H9 (cell line): Measurements from ENCODE around the gene PAPOLA. TPM values are rescaled to one million over a fixed set of nuclear protein-coding genes. Genes with fewer than 3 reads are reported as not detected.
A peak's percentile ranks its signal among the peaks of the same experiment; 100 is the strongest.

Source experiments
- DNase-seq: peaks from one replicate; pipeline ENCODE4 v3.0.0-alpha.2; 2017
- H2AFZ ChIP-seq: one replicate; pipeline ENCODE4 v1.6.1; 2013; ENCODE audit warnings: mild to moderate bottlenecking, low read length, control low read depth, moderate library complexity
- H2AK5ac ChIP-seq: 2 replicates; pipeline ENCODE4 v1.6.1; 2013; ENCODE audit warnings: low read length, control low read depth, mixed read lengths; ENCODE audit not compliant: insufficient read length
- H2BK120ac ChIP-seq: one replicate; pipeline ENCODE4 v1.6.1; 2013; ENCODE audit warnings: low read depth, mild to moderate bottlenecking, low read length, control low read depth, inconsistent platforms; ENCODE audit not compliant: poor library complexity, severe bottlenecking
- H2BK12ac ChIP-seq: 2 replicates; pipeline ENCODE4 v1.6.1; 2013; ENCODE audit warnings: low read length, control low read depth, mixed read lengths, low read depth; ENCODE audit not compliant: insufficient read length
- H2BK15ac ChIP-seq: 2 replicates; pipeline ENCODE4 v1.6.1; 2013; ENCODE audit warnings: low read depth, low read length, control low read depth
- H2BK20ac ChIP-seq: one replicate; pipeline ENCODE4 v1.6.1; 2013; ENCODE audit warnings: low read depth, mild to moderate bottlenecking, low read length, control low read depth, inconsistent platforms; ENCODE audit not compliant: poor library complexity, severe bottlenecking
- H2BK5ac ChIP-seq: 2 replicates; pipeline ENCODE4 v1.6.1; 2013; ENCODE audit warnings: low read length, control low read depth, mixed read lengths; ENCODE audit not compliant: insufficient read length
- H3K14ac ChIP-seq: 2 replicates; pipeline ENCODE4 v1.6.1; 2013; ENCODE audit warnings: low read length, control low read depth; ENCODE audit not compliant: insufficient read depth
- H3K18ac ChIP-seq: 2 replicates; pipeline ENCODE4 v1.6.1; 2013; ENCODE audit warnings: low read depth, mild to moderate bottlenecking, mixed read lengths, low read length, control low read depth; ENCODE audit not compliant: insufficient read length
- H3K23ac ChIP-seq: 2 replicates; pipeline ENCODE4 v1.6.1; 2013; ENCODE audit warnings: low read length, control low read depth, mixed read lengths, low read depth; ENCODE audit not compliant: insufficient read length
- H3K23me2 ChIP-seq: 2 replicates; pipeline ENCODE4 v1.6.1; 2013; ENCODE audit warnings: low read depth, mild to moderate bottlenecking, mixed read lengths, low read length, control low read depth; ENCODE audit not compliant: insufficient read length, poor library complexity, severe bottlenecking
- H3K27ac ChIP-seq: 2 replicates; pipeline ENCODE4 v1.5.1; 2013; ENCODE audit warnings: low read length, control low read depth, mixed read lengths, low read depth; ENCODE audit not compliant: insufficient read length
- H3K27me3 ChIP-seq: 2 replicates; pipeline ENCODE4 v1.6.1; 2013; ENCODE audit warnings: low read length, control low read depth, inconsistent platforms; ENCODE audit not compliant: insufficient read depth
- H3K4ac ChIP-seq: 2 replicates; pipeline ENCODE4 v1.6.1; 2013; ENCODE audit warnings: low read depth, mild to moderate bottlenecking, control low read depth, inconsistent platforms, low read length, moderate library complexity
- H3K4me1 ChIP-seq: 2 replicates; pipeline ENCODE4 v1.6.1; 2013; ENCODE audit warnings: low read length, control low read depth, inconsistent platforms; ENCODE audit not compliant: insufficient read depth
- H3K4me2 ChIP-seq: 2 replicates; pipeline ENCODE4 v1.6.1; 2013; ENCODE audit warnings: low read length, control low read depth, mixed read lengths; ENCODE audit not compliant: insufficient read length, insufficient read depth
- H3K56ac ChIP-seq: 2 replicates; pipeline ENCODE4 v1.6.1; 2013; ENCODE audit warnings: low read depth, mild to moderate bottlenecking, mixed read lengths, low read length, control low read depth; ENCODE audit not compliant: insufficient read length
- H3K79me1 ChIP-seq: 2 replicates; pipeline ENCODE4 v1.6.1; 2013; ENCODE audit warnings: low read depth, mild to moderate bottlenecking, moderate library complexity, low read length, control low read depth, inconsistent platforms; ENCODE audit not compliant: insufficient read depth, poor library complexity, severe bottlenecking
- H3K79me2 ChIP-seq: 2 replicates; pipeline ENCODE4 v1.6.1; 2013; ENCODE audit warnings: low read length, control low read depth, inconsistent platforms; ENCODE audit not compliant: insufficient read depth
- H3K9ac ChIP-seq: 2 replicates; pipeline ENCODE4 v1.6.1; 2013; ENCODE audit warnings: low read length, control low read depth, mixed read lengths; ENCODE audit not compliant: insufficient read length; ENCODE audit errors: extremely low read depth
- H3K9me3 ChIP-seq: one replicate; pipeline ENCODE4 v1.6.1; 2013; ENCODE audit warnings: low read depth, low read length, inconsistent platforms; ENCODE audit not compliant: control insufficient read depth
- H3T11ph ChIP-seq: one replicate; pipeline ENCODE4 v1.6.1; 2013; ENCODE audit warnings: mild to moderate bottlenecking, low read length, control low read depth, inconsistent platforms
- H4K20me1 ChIP-seq: one replicate; pipeline ENCODE4 v1.6.1; 2013; ENCODE audit not compliant: control insufficient read depth, insufficient read length, insufficient read depth
- H4K5ac ChIP-seq: 2 replicates; pipeline ENCODE4 v1.6.1; 2013; ENCODE audit warnings: low read depth, mild to moderate bottlenecking, mixed read lengths, low read length, control low read depth; ENCODE audit not compliant: insufficient read length
- H4K8ac ChIP-seq: replicated peaks from 2 replicates; pipeline ENCODE4 v1.6.1; 2013; ENCODE audit warnings: low read length, control low read depth, mixed read lengths, low read depth; ENCODE audit not compliant: insufficient read length
- H4K91ac ChIP-seq: 2 replicates; pipeline ENCODE4 v1.6.1; 2013; ENCODE audit warnings: low read depth, mild to moderate bottlenecking, moderate library complexity, mixed read lengths, low read length, control low read depth; ENCODE audit not compliant: insufficient read length
- H3K27ac Mint-ChIP-seq, 3 experiments: 2 replicates in 2 of 3; 3 replicates in 1 of 3; pipeline ENCODE4 v1.8.0; 2020 to 2021; ENCODE audit warnings: mixed read lengths in 3 of 3, mild to moderate bottlenecking in 1 of 3, moderate library complexity in 1 of 3
- H3K27me3 Mint-ChIP-seq: 2 replicates; pipeline ENCODE4 v1.8.0; 2021; ENCODE audit warnings: low read depth, mild to moderate bottlenecking, moderate library complexity, mixed read lengths
- H3K36me3 Mint-ChIP-seq, 3 experiments: 2 replicates in 2 of 3; 3 replicates in 1 of 3; pipeline ENCODE4 v1.8.0; 2020 to 2021; ENCODE audit warnings: low read depth in 3 of 3, mixed read lengths in 3 of 3; ENCODE audit not compliant: insufficient read depth in 1 of 3
- H3K4me1 Mint-ChIP-seq, 2 experiments: 2 replicates each; pipeline ENCODE4 v1.8.0; 2020; ENCODE audit warnings: mixed read lengths in 2 of 2
- H3K4me3 Mint-ChIP-seq, 2 experiments: 2 replicates in 1 of 2; 3 replicates in 1 of 2; pipeline ENCODE4 v1.8.0; 2020 to 2021; ENCODE audit warnings: mild to moderate bottlenecking in 2 of 2, mixed read lengths in 2 of 2, moderate library complexity in 1 of 2
- H3K9me3 Mint-ChIP-seq, 2 experiments: 2 replicates in 1 of 2; 3 replicates in 1 of 2; pipeline ENCODE4 v1.8.0; 2020; ENCODE audit warnings: mild to moderate bottlenecking in 2 of 2, mixed read lengths in 2 of 2, moderate library complexity in 1 of 2
- WGBS: extraction: QIAGEN DNeasy Blood & Tissue Kit; methylation state at CpG from one replicate; pipeline ENCODE4 v1.1.7; 2013; ENCODE audit warnings: missing lambda C conversion rate, low lambda C conversion rate, mixed read lengths; ENCODE audit not compliant: insufficient read length; ENCODE audit errors: extremely low coverage; 5-methylcytosine and 5-hydroxymethylcytosine counted together
- total RNA-seq: library from RNA; stranded (reverse); gene quantifications from 2 replicates; pipeline ENCODE4 v1.2.1, GENCODE V29; 2021
- TF ChIP-seq, protein P1 (sequence below): fragments of 200-600 bp; sonication (generic); conservative IDR thresholded peaks from 3 replicates; pipeline ENCODE4 v1.8.0; 2021; ENCODE audit warnings: antibody characterized with exemption, mild to moderate bottlenecking

The PAPOLA gene
- total RNA-seq, 1 experiment from 2014 or later, result 188 TPM

DNA sequence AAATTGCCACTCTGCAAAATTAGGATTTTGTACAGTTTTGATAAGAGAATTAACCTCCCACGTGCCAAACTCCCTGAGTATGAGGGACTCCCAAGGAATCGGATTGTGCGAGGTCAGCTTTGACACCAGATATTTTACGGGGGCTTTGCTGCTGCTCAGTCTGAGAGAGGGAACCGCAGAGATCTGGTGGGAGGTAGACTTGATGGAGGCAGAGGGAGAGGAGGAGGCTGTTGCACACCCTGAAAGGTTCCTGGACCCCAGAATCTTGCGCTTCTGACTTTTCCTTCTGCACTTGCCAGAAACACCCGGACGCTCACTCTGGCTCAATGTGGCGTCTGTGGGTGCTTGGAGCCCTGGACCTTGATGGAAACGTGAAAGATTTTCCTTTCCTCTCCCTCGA, 83.9 kb downstream of the PAPOLA start:
- Histone ChIP-seq H3K56ac (no peak overlapping the region), H3K27ac (no peak overlapping the region), H4K20me1 (no peaks in the 10 kb centered on the region), H4K5ac (no peak overlapping the region), H3K18ac (no peak overlapping the region), H3K4ac (no peak overlapping the region), H3K4me2 (no peak overlapping the region), H4K8ac (no peak overlapping the region), H2BK15ac (no peak overlapping the region), H4K91ac (no peak overlapping the region), H2BK120ac (no peak overlapping the region), H3T11ph (no peak overlapping the region), H3K79me2 (no peaks in the 10 kb centered on the region), H2BK20ac (no peak overlapping the region), H2AK5ac (no peak overlapping the region), H2BK12ac (no peak overlapping the region), H3K4me1 (no peaks in the 10 kb centered on the region), H3K27me3 (no peaks in the 10 kb centered on the region), H2AFZ (no peak overlapping the region), H3K23ac (no peak overlapping the region), H3K79me1 (no peaks in the 10 kb centered on the region), H3K9ac (no peak overlapping the region), H3K23me2 (no peaks in the 10 kb centered on the region), H3K9me3 (no peaks in the 10 kb centered on the region), H2BK5ac (no peak overlapping the region), H3K14ac (no peak overlapping the region)
- WGBS, result no CpG with 5 or more reads among the region's 11 CpGs
- Mint-ChIP-seq H3K27me3 (peaks cover 8% of the 10 kb centered on the region; the same call in 1 of the 2 replicates), H3K4me3 (no peak overlapping the region), H3K9me3 (no peaks in the 10 kb centered on the region), H3K36me3 (no peaks in the 10 kb centered on the region), H3K27ac (no peak overlapping the region), H3K4me1 (peaks cover 25 to 33% of the 10 kb centered on the region in 2 experiments)
- DNase-seq, result peak; percentile 10
- TF ChIP-seq, protein P1, sequence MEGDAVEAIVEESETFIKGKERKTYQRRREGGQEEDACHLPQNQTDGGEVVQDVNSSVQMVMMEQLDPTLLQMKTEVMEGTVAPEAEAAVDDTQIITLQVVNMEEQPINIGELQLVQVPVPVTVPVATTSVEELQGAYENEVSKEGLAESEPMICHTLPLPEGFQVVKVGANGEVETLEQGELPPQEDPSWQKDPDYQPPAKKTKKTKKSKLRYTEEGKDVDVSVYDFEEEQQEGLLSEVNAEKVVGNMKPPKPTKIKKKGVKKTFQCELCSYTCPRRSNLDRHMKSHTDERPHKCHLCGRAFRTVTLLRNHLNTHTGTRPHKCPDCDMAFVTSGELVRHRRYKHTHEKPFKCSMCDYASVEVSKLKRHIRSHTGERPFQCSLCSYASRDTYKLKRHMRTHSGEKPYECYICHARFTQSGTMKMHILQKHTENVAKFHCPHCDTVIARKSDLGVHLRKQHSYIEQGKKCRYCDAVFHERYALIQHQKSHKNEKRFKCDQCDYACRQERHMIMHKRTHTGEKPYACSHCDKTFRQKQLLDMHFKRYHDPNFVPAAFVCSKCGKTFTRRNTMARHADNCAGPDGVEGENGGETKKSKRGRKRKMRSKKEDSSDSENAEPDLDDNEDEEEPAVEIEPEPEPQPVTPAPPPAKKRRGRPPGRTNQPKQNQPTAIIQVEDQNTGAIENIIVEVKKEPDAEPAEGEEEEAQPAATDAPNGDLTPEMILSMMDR, result no peak
